ENCODE measurements around the gene PGS1.

Gene PGS1

GRCh38 chr17:78390241-78391050 is 12.0 kb downstream of the PGS1 start:
- H3K36me3 ChIP-seq (ENCODE audit: control insufficient read depth, insufficient read depth, low read length): peaks cover 3% of the 10 kb centered on the region
- H3K4me3 ChIP-seq (ENCODE audit: low read length): no peak overlapping the region
- peaks cover 4% of the 10 kb centered on the region for H3K4me1 ChIP-seq (ENCODE audit: control insufficient read depth, insufficient read depth, low read length)
- H3K27me3 ChIP-seq (ENCODE audit: control insufficient read depth, insufficient read depth, low read length): no peaks in the 10 kb centered on the region
- H3K27ac ChIP-seq (ENCODE audit: low read depth, low read length): no peak overlapping the region
- H3K9ac ChIP-seq (ENCODE audit: low read length): no peak overlapping the region

DNA sequence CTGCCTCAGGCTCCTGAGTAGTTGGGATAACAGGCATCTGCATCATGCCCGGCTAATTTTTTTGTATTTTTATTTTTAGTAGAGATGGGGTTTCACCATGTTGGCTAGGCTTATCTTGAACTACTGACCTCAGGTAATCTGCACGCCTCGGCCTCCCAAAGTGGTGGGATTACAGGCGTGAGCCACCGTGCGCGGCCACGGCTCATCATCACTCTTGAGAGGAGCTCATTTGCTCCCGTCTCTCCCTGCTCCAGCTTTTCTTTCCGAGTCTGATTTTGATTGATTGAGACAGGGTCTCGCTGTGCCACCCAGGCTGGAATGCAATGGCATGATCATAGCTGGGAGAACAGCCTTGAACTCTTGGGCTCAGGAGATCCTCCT is 12.6 kb downstream of the PGS1 start:
- no peaks in the 10 kb centered on the region for H3K27me3 ChIP-seq (ENCODE audit: control insufficient read depth, insufficient read depth, low read length)
- H3K27ac ChIP-seq (ENCODE audit: low read depth, low read length): no peak overlapping the region
- H3K36me3 ChIP-seq (ENCODE audit: control insufficient read depth, insufficient read depth, low read length): peaks cover 6% of the 10 kb centered on the region
- H3K4me3 ChIP-seq (ENCODE audit: low read length): no peak overlapping the region
- no peak overlapping the region for H3K9ac ChIP-seq (ENCODE audit: low read length)
- H3K4me1 ChIP-seq (ENCODE audit: control insufficient read depth, insufficient read depth, low read length): peaks cover 4% of the 10 kb centered on the region

GRCh38 chr17:78391843-78392242 is 13.4 kb downstream of the PGS1 start:
- no peaks in the 10 kb centered on the region for H3K27me3 ChIP-seq (ENCODE audit: control insufficient read depth, insufficient read depth, low read length)
- no peak overlapping the region for H3K4me3 ChIP-seq (ENCODE audit: low read length)
- peaks cover 4% of the 10 kb centered on the region for H3K4me1 ChIP-seq (ENCODE audit: control insufficient read depth, insufficient read depth, low read length)
- no peak overlapping the region for H3K27ac ChIP-seq (ENCODE audit: low read depth, low read length)
- H3K9ac ChIP-seq (ENCODE audit: low read length): no peak overlapping the region
- peaks cover 7% of the 10 kb centered on the region for H3K36me3 ChIP-seq (ENCODE audit: control insufficient read depth, insufficient read depth, low read length)

DNA sequence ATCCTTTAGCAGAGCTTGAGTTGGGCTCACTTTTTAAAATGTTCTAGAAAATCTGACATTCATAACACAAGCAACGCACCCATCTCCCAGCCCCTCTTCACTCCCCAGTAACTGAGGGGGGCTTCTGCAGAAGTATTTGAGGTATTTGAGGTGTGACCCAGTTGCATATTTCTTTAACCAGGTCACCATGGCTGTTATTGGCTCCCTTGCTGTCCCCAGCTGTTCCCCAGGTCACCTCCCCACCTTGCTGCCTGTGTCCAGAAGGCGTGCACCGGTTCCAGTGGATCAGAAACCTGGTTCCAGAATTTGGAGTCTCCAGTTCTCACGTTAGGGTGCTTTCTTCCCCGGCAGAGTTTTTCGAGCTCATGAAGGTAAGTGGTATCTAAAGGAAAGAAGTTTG is 13.8 kb downstream of the PGS1 start:
- Histone ChIP-seq H3K27ac (ENCODE audit: low read depth, low read length) (no peak overlapping the region), H3K4me3 (ENCODE audit: low read length) (no peak overlapping the region), H3K4me1 (ENCODE audit: control insufficient read depth, insufficient read depth, low read length) (peaks cover 4% of the 10 kb centered on the region), H3K9ac (ENCODE audit: low read length) (no peak overlapping the region), H3K36me3 (ENCODE audit: control insufficient read depth, insufficient read depth, low read length) (peaks cover 10% of the 10 kb centered on the region), H3K27me3 (ENCODE audit: control insufficient read depth, insufficient read depth, low read length) (no peaks in the 10 kb centered on the region)

- Histone ChIP-seq H3K27ac (ENCODE audit: low read depth, low read length) (no peak overlapping the region), H3K9ac (ENCODE audit: low read length) (no peak overlapping the region), H3K4me3 (ENCODE audit: low read length) (no peak overlapping the region), H3K4me1 (ENCODE audit: control insufficient read depth, insufficient read depth, low read length) (no peaks in the 10 kb centered on the region), H3K27me3 (ENCODE audit: control insufficient read depth, insufficient read depth, low read length) (no peaks in the 10 kb centered on the region), H3K36me3 (ENCODE audit: control insufficient read depth, insufficient read depth, low read length) (peaks cover 15% of the 10 kb centered on the region)
These were observed 15.1 kb downstream of the PGS1 start for GRCh38 chr17:78393575-78393974.

DNA sequence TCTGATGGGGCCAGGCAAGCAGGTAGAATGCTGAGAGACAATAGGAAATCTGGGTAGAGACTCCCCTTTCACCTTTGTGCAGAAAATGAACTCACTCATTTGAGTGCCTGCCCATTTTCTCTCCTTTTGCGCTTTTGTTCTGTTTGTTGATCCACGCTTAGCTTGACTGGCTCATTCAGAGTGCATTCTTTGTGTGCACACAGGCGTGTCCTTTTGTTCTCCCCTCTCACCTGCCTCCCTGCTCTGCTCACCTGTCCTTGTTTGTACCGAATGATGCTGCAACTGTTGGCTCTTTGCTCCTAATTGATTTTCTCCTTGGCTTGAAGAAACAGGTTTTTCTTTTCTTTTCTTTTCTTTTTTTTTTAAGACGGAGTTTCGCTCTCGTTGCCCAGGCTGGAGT is 15.8 kb downstream of the PGS1 start:
- H3K9ac ChIP-seq (ENCODE audit: low read length): no peak overlapping the region
- no peak overlapping the region for H3K4me3 ChIP-seq (ENCODE audit: low read length)
- peaks cover 20% of the 10 kb centered on the region for H3K36me3 ChIP-seq (ENCODE audit: control insufficient read depth, insufficient read depth, low read length)
- H3K27ac ChIP-seq (ENCODE audit: low read depth, low read length): no peak overlapping the region
- no peaks in the 10 kb centered on the region for H3K4me1 ChIP-seq (ENCODE audit: control insufficient read depth, insufficient read depth, low read length)
- H3K27me3 ChIP-seq (ENCODE audit: control insufficient read depth, insufficient read depth, low read length): no peaks in the 10 kb centered on the region

GRCh38 chr17:78395155-78395554 is 16.7 kb downstream of the PGS1 start:
- H3K9ac ChIP-seq (ENCODE audit: low read length): no peak overlapping the region
- no peak overlapping the region for H3K27ac ChIP-seq (ENCODE audit: low read depth, low read length)
- H3K27me3 ChIP-seq (ENCODE audit: control insufficient read depth, insufficient read depth, low read length): no peaks in the 10 kb centered on the region
- H3K4me1 ChIP-seq (ENCODE audit: control insufficient read depth, insufficient read depth, low read length): no peaks in the 10 kb centered on the region
- H3K36me3 ChIP-seq (ENCODE audit: control insufficient read depth, insufficient read depth, low read length): peaks cover 28% of the 10 kb centered on the region
- no peak overlapping the region for H3K4me3 ChIP-seq (ENCODE audit: low read length)

- H3K9ac ChIP-seq (ENCODE audit: low read length): no peak overlapping the region
- H3K27ac ChIP-seq (ENCODE audit: low read depth, low read length): no peak overlapping the region
- H3K4me1 ChIP-seq (ENCODE audit: control insufficient read depth, insufficient read depth, low read length): no peaks in the 10 kb centered on the region
- no peak overlapping the region for H3K4me3 ChIP-seq (ENCODE audit: low read length)
- peaks cover 39% of the 10 kb centered on the region for H3K36me3 ChIP-seq (ENCODE audit: control insufficient read depth, insufficient read depth, low read length)
- no peaks in the 10 kb centered on the region for H3K27me3 ChIP-seq (ENCODE audit: control insufficient read depth, insufficient read depth, low read length)
These were observed 18.2 kb downstream of the PGS1 start for GRCh38 chr17:78396441-78397337.

DNA sequence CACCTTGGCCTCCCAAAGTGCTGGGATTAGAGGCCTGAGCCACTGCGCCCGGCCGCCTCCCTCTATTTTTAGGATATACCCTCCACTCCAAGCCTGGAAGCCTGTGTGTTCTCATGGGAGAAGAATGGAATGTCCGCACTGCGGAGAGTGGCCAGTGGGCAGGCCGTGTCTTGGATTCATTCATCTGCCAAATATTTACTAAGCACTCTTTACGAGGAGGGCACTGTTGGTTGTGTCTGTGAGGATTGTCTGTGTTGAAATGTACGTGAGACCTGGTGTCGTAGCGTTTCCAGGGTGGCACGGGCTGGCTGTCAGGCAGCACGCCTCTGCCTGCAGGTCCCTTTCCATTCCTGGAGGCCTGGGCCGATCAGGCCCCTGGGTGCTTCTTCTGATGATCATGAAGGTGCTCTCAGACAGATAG is 19.2 kb downstream of the PGS1 start:
- H3K9ac ChIP-seq (ENCODE audit: low read length): no peak overlapping the region
- no peak overlapping the region for H3K27ac ChIP-seq (ENCODE audit: low read depth, low read length)
- H3K4me3 ChIP-seq (ENCODE audit: low read length): no peak overlapping the region
- H3K36me3 ChIP-seq (ENCODE audit: control insufficient read depth, insufficient read depth, low read length): peaks cover 45% of the 10 kb centered on the region
- H3K4me1 ChIP-seq (ENCODE audit: control insufficient read depth, insufficient read depth, low read length): no peaks in the 10 kb centered on the region
- H3K27me3 ChIP-seq (ENCODE audit: control insufficient read depth, insufficient read depth, low read length): no peaks in the 10 kb centered on the region

GRCh38 chr17:78398390-78398789 is 19.9 kb downstream of the PGS1 start:
- H3K4me1 ChIP-seq (ENCODE audit: control insufficient read depth, insufficient read depth, low read length): no peaks in the 10 kb centered on the region

DNA sequence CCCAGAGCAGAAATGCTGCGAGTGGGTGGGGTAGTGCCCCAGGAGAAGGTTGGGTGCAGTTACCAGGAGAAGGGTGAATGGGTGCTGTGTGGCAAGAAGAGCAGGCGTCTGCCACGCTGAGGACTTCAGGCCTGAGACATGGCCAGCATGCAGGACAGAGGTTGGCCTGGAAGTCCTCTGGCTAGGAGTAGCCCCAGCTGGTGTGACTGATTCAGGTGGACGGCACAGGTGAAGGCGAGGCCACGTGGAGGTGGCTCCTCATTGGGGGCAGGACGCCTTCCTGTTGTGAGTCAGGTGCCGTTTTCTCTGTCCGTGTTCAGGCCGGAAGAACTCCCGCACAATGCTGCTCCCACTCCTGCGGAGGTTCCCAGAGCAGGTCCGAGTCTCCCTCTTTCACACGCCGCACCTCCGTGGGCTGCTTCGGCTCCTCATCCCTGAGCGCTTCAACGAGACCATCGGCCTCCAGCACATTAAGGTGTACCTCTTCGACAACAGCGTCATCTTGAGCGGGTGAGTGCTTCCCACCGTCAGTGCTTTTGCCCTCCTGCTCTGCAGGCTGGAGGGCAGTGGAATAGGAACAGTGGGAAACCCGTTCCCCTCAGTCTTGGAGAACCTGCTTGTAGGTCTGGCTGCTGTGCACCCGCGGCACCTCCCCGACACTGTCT is 20.7 kb downstream of the PGS1 start:
- Histone ChIP-seq H3K4me3 (ENCODE audit: low read length) (no peak overlapping the region), H3K4me1 (ENCODE audit: control insufficient read depth, insufficient read depth, low read length) (no peaks in the 10 kb centered on the region)

More at GRCh38 chr17:78398390-78398789, 19.9 kb downstream of the PGS1 start:
- H3K36me3 ChIP-seq (ENCODE audit: control insufficient read depth, insufficient read depth, low read length): peaks cover 48% of the 10 kb centered on the region
- H3K4me3 ChIP-seq (ENCODE audit: low read length): no peak overlapping the region
- no peaks in the 10 kb centered on the region for H3K27me3 ChIP-seq (ENCODE audit: control insufficient read depth, insufficient read depth, low read length)
- no peak overlapping the region for H3K27ac ChIP-seq (ENCODE audit: low read depth, low read length)
- H3K9ac ChIP-seq (ENCODE audit: low read length): no peak overlapping the region

DNA sequence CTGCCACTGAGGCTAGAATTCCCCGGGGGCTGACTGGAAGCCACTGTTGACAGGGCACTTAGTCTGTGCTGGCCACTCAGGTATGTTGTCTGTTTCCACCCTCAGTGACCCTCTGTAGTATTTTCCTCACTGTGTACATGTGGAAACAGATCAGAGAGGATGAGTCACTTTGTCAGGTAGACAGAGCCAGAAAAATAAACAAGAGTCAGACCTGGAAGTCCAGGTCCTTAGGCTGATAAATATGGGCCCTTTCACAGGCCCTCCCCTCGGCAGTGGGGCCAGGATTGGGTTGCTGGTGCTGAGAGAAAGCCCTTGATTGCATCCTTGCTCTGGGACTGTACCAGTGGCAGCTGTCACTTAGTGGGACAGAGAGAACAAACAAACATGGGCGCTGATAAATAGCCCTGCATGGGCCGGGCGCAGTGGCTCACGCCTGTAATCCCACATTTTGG is 21.3 kb downstream of the PGS1 start:
- Histone ChIP-seq H3K27me3 (ENCODE audit: control insufficient read depth, insufficient read depth, low read length) (no peaks in the 10 kb centered on the region), H3K4me3 (ENCODE audit: low read length) (no peak overlapping the region), H3K4me1 (ENCODE audit: control insufficient read depth, insufficient read depth, low read length) (no peaks in the 10 kb centered on the region), H3K9ac (ENCODE audit: low read length) (no peak overlapping the region), H3K27ac (ENCODE audit: low read depth, low read length) (no peak overlapping the region), H3K36me3 (ENCODE audit: control insufficient read depth, insufficient read depth, low read length) (peaks cover 50% of the 10 kb centered on the region)

More for the DNA sequence above, 20.7 kb downstream of the PGS1 start:
- Histone ChIP-seq H3K36me3 (ENCODE audit: control insufficient read depth, insufficient read depth, low read length) (peaks cover 51% of the 10 kb centered on the region), H3K9ac (ENCODE audit: low read length) (no peak overlapping the region), H3K27me3 (ENCODE audit: control insufficient read depth, insufficient read depth, low read length) (no peaks in the 10 kb centered on the region), H3K27ac (ENCODE audit: low read depth, low read length) (no peak overlapping the region)
